Tibial artery (tissue), 4 donors: ENCODE results near the gene ULK4.

Source experiments
- DNase-seq, 2 donors: peaks; one replicate each; pipeline ENCODE4 v3.0.0-alpha.2; 2019
- H3K27ac ChIP-seq, 2 donors: fragments of 200-600 bp; sonication (generic) in 1 of 2; 1 replicate in 1 of 2; 2 replicates in 1 of 2; pipeline ENCODE4 v1.5.1; 2018 to 2019; ENCODE audit warnings: mild to moderate bottlenecking in 1 of 2
- H3K27me3 ChIP-seq, 2 donors: fragments of 200-600 bp; sonication (generic) in 1 of 2; one replicate each; pipeline versions ENCODE4 v1.5.1 to v1.6.0; 2016 to 2019
- H3K36me3 ChIP-seq, 3 donors: fragments of 200-600 bp; sonication (generic) in 2 of 3; one replicate each; pipeline ENCODE4 v1.5.1; 2016 to 2019; ENCODE audit warnings: mild to moderate bottlenecking in 2 of 3
- H3K4me1 ChIP-seq, 4 donors: fragments of 200-600 bp; sonication (generic) in 2 of 4; 1 replicate in 3 of 4; 2 replicates in 1 of 4; pipeline ENCODE4 v1.5.1; 2016 to 2019
- H3K4me3 ChIP-seq, 2 donors: fragments of 200-600 bp; sonication (generic) in 1 of 2; 1 replicate in 1 of 2; 2 replicates in 1 of 2; pipeline ENCODE4 v1.5.1; 2018 to 2019; ENCODE audit warnings: mild to moderate bottlenecking in 2 of 2
- H3K9me3 ChIP-seq, 3 donors: fragments of 200-600 bp; sonication (generic) in 1 of 3; one replicate each; pipeline ENCODE4 v1.5.1; 2016 to 2019
- intact Hi-C: fragments of 100-400 bp; cut with DNase I; formaldehyde crosslinking; loops from one replicate; pipeline ENCODE4 v1.15.0; 2023; ENCODE audit warnings: low total_unique reads
- TF ChIP-seq, protein P1 (sequence below), 2 experiments: fragments of 200-600 bp in 1 of 2; fragments of 450-650 bp in 1 of 2; IDR thresholded peaks; one replicate each; pipeline ENCODE4 v1.5.1; 2017 to 2019; ENCODE audit warnings: antibody characterized with exemption in 2 of 2, mild to moderate bottlenecking in 1 of 2, moderate library complexity in 1 of 2

Gene ULK4

DNA sequence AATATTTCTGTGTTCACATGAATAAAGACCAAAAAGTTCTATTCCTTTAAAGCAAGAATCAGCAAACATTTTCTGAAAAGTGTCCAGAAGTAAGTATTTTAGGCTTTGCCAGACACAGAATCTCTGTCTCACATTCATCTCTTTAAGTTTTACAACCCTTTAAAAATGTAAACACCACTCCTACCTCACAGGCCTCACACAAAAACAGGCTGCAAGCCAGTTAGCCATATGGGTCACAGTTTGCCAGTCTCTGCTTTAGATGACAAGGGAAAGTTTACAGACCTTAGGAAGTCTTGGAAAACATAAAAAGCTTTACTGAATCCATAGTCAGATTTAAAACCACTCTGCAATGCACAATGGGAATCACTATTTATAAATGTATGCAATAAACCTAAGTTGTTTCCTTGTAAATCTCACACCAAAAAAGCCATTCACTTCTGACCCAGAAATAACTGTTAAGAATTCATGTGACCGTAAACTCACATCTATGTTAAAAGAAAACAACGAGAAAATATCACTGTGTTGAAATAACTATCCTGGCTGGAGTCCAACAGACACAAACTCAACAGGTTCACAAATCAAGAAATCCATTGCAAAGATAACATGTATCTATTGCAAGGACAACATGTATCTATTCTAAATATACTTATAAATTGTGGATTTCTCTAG, 308.2 kb downstream of the ULK4 start:
- intact Hi-C loops = no loop called here
- no peaks in the 10 kb centered on the region for H3K27me3 ChIP-seq
- no peaks in the 10 kb centered on the region for H3K36me3 ChIP-seq
- H3K4me1 ChIP-seq = peaks cover 0 to 13% (median 3%) of the 10 kb centered on the region in 4 donors
- no peak overlapping the region for H3K4me3 ChIP-seq
- no peak overlapping the region for H3K27ac ChIP-seq
- no peaks in the 10 kb centered on the region for H3K9me3 ChIP-seq
- TF ChIP-seq, protein P1, sequence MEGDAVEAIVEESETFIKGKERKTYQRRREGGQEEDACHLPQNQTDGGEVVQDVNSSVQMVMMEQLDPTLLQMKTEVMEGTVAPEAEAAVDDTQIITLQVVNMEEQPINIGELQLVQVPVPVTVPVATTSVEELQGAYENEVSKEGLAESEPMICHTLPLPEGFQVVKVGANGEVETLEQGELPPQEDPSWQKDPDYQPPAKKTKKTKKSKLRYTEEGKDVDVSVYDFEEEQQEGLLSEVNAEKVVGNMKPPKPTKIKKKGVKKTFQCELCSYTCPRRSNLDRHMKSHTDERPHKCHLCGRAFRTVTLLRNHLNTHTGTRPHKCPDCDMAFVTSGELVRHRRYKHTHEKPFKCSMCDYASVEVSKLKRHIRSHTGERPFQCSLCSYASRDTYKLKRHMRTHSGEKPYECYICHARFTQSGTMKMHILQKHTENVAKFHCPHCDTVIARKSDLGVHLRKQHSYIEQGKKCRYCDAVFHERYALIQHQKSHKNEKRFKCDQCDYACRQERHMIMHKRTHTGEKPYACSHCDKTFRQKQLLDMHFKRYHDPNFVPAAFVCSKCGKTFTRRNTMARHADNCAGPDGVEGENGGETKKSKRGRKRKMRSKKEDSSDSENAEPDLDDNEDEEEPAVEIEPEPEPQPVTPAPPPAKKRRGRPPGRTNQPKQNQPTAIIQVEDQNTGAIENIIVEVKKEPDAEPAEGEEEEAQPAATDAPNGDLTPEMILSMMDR (IDR thresholded peaks at IDR 0.05) = no peak
- no peak for DNase-seq

DNA sequence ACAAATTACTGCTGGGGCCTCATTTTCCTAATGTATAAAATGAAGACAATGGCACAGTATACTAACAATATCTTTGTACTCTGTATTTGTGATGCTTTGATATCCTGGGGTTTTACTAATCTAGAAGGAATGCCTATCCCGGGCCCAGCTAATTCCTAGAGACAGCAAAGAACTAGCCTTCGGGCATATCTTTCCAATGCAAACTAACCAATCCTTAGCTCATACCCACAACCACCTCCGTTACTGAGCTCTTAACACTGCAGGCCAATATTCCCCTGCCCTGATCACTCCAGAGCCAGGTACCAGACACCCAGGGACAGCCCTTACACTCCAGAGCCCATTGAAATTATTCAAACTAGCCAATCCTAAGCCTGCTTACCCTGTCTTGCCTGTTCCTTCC, 309.0 kb downstream of the ULK4 start:
- intact Hi-C loops = no loop called here
- Histone ChIP-seq H3K4me1 (peaks cover 0 to 13% (median 3%) of the 10 kb centered on the region in 4 donors), H3K4me3 (no peak overlapping the region), H3K27ac (no peak overlapping the region), H3K27me3 (no peaks in the 10 kb centered on the region), H3K36me3 (no peaks in the 10 kb centered on the region), H3K9me3 (no peaks in the 10 kb centered on the region)
- TF ChIP-seq, protein P1 (IDR thresholded peaks at IDR 0.05) = no peak
- DNase-seq = no peak

DNA sequence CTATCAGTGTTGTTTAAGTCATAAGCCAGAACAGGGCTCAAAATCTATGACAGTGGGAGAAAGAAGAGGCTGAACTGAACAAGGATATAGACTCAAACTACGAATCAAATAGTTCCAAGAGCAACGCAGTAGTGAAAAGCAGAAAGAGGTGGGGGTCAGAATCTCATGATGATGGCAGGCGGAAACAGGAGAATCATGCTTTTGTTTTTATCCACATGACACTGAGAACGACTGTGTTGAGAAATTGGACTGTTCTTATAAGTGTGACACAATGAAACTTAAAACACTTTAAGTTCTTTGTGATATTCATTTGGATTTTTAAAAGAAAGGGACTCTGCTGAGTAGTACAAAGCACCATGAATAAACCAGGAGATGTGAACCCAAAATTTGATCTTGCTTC, 309.4 kb downstream of the ULK4 start:
- DNase-seq = no peak
- TF ChIP-seq, protein P1 (IDR thresholded peaks at IDR 0.05) = no peak
- H3K36me3 ChIP-seq = no peaks in the 10 kb centered on the region
- H3K9me3 ChIP-seq = no peaks in the 10 kb centered on the region
- no peaks in the 10 kb centered on the region for H3K27me3 ChIP-seq
- peaks cover 0 to 13% (median 3%) of the 10 kb centered on the region in 4 donors for H3K4me1 ChIP-seq
- no peak overlapping the region for H3K4me3 ChIP-seq
- no peak overlapping the region for H3K27ac ChIP-seq
- intact Hi-C loops = no loop called here

- intact Hi-C loops = no loop called here
- Histone ChIP-seq H3K9me3 (no peaks in the 10 kb centered on the region), H3K4me1 (peaks cover 0 to 13% (median 3%) of the 10 kb centered on the region in 4 donors), H3K27me3 (no peaks in the 10 kb centered on the region), H3K4me3 (no peak overlapping the region), H3K36me3 (no peaks in the 10 kb centered on the region), H3K27ac (no peak overlapping the region)
- TF ChIP-seq, protein P1 (IDR thresholded peaks at IDR 0.05) = no peak
- DNase-seq = no peak
Measured at GRCh38 chr3:41651718-41652117, 310.2 kb downstream of the ULK4 start.

DNA sequence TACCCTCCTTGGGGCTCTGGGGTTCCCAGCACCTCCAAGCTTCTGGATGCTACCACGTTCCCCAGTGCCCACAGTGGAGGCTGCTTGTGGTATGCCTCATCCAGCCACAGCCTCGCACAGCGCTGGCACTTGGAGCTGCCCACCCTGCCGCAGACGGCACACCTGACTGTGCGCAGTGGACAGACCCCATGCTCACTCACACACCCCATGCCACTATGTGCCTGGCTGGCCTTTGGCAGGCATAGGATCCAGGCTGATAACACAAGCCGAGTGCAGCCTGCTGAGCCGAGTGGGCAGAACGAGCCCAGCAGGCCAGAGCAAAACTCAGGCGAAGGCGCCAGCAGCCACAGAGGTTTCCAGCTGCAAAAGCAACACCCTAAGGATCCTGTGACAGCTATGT, 311.5 kb downstream of the ULK4 start:
- Histone ChIP-seq H3K4me1 (peaks cover 0 to 13% (median 3%) of the 10 kb centered on the region in 4 donors), H3K4me3 (no peak overlapping the region), H3K27me3 (no peaks in the 10 kb centered on the region), H3K36me3 (no peaks in the 10 kb centered on the region), H3K27ac (no peak overlapping the region), H3K9me3 (no peaks in the 10 kb centered on the region)
- no peak for DNase-seq
- TF ChIP-seq, protein P1 (IDR thresholded peaks at IDR 0.05) = no peak
- intact Hi-C loops = no loop called here
